Measurements from ENCODE around the gene CASK.

Gene CASK

GRCh38 chrX:41796046-41796445 is 127.3 kb downstream of the CASK start:
- no peaks in the 10 kb centered on the region for H3K9me2 ChIP-seq (ENCODE audit: low read depth, low read length)
- no peak overlapping the region for H2AFZ ChIP-seq (ENCODE audit: low read length)
- peaks cover 39% of the 10 kb centered on the region for H3K4me1 ChIP-seq (ENCODE audit: insufficient read depth, low read length, severe bottlenecking)
- no peaks in the 10 kb centered on the region for H4K20me1 ChIP-seq (ENCODE audit: insufficient read depth, low read length)
- H3K9ac ChIP-seq (ENCODE audit: low read length): no peak overlapping the region
- H3K9me3 ChIP-seq (ENCODE audit: low read length): no peaks in the 10 kb centered on the region
- TF ChIP-seq EZH2 (IDR thresholded peaks at IDR 0.05; ENCODE audit: borderline replicate concordance, low read length): no peak
- TF ChIP-seq CTCF (IDR thresholded peaks at IDR 0.05; ENCODE audit: low read length): no peak
- no peak overlapping the region for H3K27ac ChIP-seq (ENCODE audit: low read depth, low read length, poor library complexity, severe bottlenecking)
- H3K4me3 ChIP-seq (ENCODE audit: low read depth, low read length, poor library complexity, severe bottlenecking): no peak overlapping the region
- H3K79me2 ChIP-seq (ENCODE audit: insufficient read depth, low read length): 0 out of 2 replicates have a peak, but pooled peaks cover 10% of the 10 kb centered on the region
- H3F3A ChIP-seq (ENCODE audit: insufficient read depth, low read length): no peaks in the 10 kb centered on the region
- no peak overlapping the region for H3K4me2 ChIP-seq (ENCODE audit: low read length)
- no peaks in the 10 kb centered on the region for H3K27me3 ChIP-seq (ENCODE audit: insufficient read depth, low read length)
- no peaks in the 10 kb centered on the region for H3K36me3 ChIP-seq (ENCODE audit: insufficient read depth, low read length)

DNA sequence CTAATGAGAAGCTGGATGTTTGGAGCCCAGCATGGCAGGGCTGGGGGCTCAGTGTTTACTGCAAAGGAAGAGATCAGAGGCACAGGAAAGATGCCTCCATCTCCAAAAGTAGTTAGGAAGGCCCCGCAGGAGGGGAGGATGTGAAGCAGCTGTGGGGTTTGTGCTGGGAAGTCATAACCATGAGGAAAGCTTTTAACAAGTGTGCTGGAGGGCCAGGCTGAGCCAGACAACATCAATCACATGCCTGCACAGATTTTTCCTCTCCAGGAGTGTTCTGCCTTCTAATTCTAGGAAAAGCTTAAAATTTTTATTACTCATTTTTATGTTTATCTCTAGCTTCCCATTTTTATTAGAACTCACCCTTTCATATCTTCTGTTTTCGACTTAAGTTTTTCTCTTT is 134.0 kb downstream of the CASK start:
- H3K9me2 ChIP-seq (ENCODE audit: low read depth, low read length): no peaks in the 10 kb centered on the region
- H3K4me1 ChIP-seq (ENCODE audit: insufficient read depth, low read length, severe bottlenecking): no peaks in the 10 kb centered on the region
- no peak for TF ChIP-seq CTCF (IDR thresholded peaks at IDR 0.05; ENCODE audit: low read length)
- no peak for TF ChIP-seq EZH2 (IDR thresholded peaks at IDR 0.05; ENCODE audit: borderline replicate concordance, low read length)
- 0 out of 2 replicates have a peak, but pooled peaks cover 4% of the 10 kb centered on the region for H3K79me2 ChIP-seq (ENCODE audit: insufficient read depth, low read length)
- no peak overlapping the region for H3K27ac ChIP-seq (ENCODE audit: low read depth, low read length, poor library complexity, severe bottlenecking)
- no peak overlapping the region for H3K9ac ChIP-seq (ENCODE audit: low read length)
- no peak overlapping the region for H2AFZ ChIP-seq (ENCODE audit: low read length)
- no peaks in the 10 kb centered on the region for H4K20me1 ChIP-seq (ENCODE audit: insufficient read depth, low read length)
- H3K4me3 ChIP-seq (ENCODE audit: low read depth, low read length, poor library complexity, severe bottlenecking): no peak overlapping the region
- H3K36me3 ChIP-seq (ENCODE audit: insufficient read depth, low read length): peaks cover 15% of the 10 kb centered on the region; the same call in 1 of the 2 replicates
- H3F3A ChIP-seq (ENCODE audit: insufficient read depth, low read length): no peaks in the 10 kb centered on the region
- no peak overlapping the region for H3K4me2 ChIP-seq (ENCODE audit: low read length)
- H3K9me3 ChIP-seq (ENCODE audit: low read length): no peaks in the 10 kb centered on the region
- H3K27me3 ChIP-seq (ENCODE audit: insufficient read depth, low read length): no peaks in the 10 kb centered on the region

DNA sequence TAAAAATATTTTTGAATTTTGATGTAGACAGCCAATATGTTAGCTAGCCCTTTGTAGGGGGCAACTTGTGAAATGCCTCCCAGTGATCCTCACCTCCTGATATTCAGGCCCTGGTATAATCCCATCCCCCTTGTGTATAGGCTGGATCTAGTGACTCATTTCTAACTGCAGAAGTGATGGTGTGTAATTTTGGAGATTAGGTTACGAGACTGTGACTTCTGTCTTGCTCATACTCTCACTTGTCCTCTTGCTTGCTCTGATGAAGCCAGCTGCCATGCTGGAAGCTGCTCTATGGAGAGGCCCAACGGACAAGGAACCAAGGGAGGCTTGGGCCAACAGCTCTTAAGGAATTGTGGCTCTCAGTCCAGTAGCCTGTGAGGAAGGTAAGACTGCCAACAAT is 137.7 kb downstream of the CASK start:
- no peaks in the 10 kb centered on the region for H3K79me2 ChIP-seq (ENCODE audit: insufficient read depth, low read length)
- TF ChIP-seq CTCF (IDR thresholded peaks at IDR 0.05; ENCODE audit: low read length) (no peak), EZH2 (IDR thresholded peaks at IDR 0.05; ENCODE audit: borderline replicate concordance, low read length) (no peak)
- H3K27ac ChIP-seq (ENCODE audit: low read depth, low read length, poor library complexity, severe bottlenecking): no peak overlapping the region
- no peak overlapping the region for H3K4me3 ChIP-seq (ENCODE audit: low read depth, low read length, poor library complexity, severe bottlenecking)
- no peaks in the 10 kb centered on the region for H3K9me3 ChIP-seq (ENCODE audit: low read length)
- H3K9me2 ChIP-seq (ENCODE audit: low read depth, low read length): no peaks in the 10 kb centered on the region
- no peak overlapping the region for H3K4me2 ChIP-seq (ENCODE audit: low read length)
- no peak overlapping the region for H2AFZ ChIP-seq (ENCODE audit: low read length)
- H3K36me3 ChIP-seq (ENCODE audit: insufficient read depth, low read length): peaks cover 15% of the 10 kb centered on the region; the same call in 1 of the 2 replicates
- no peaks in the 10 kb centered on the region for H4K20me1 ChIP-seq (ENCODE audit: insufficient read depth, low read length)
- H3K27me3 ChIP-seq (ENCODE audit: insufficient read depth, low read length): no peaks in the 10 kb centered on the region
- H3F3A ChIP-seq (ENCODE audit: insufficient read depth, low read length): no peaks in the 10 kb centered on the region
- H3K4me1 ChIP-seq (ENCODE audit: insufficient read depth, low read length, severe bottlenecking): peaks cover 12% of the 10 kb centered on the region
- H3K9ac ChIP-seq (ENCODE audit: low read length): no peak overlapping the region

Measured in OCI-LY1 (cell line).